Activated gamma-delta T cell treated with anti-CD3 and anti-CD28 coated beads, Interleukin-2, amount 50 U/mL, for 16 hours (primary cell): ENCODE measurements around the gene MAPK8IP1.

Experiments used
- DNase-seq: peaks from one replicate; pipeline ENCODE4 v3.0.0-alpha.2; 2020; ENCODE audit warnings: low read depth

Gene MAPK8IP1

GRCh38 chr11:45860348-45860747 lies 25.1 kb upstream of the MAPK8IP1 start:
- no peak for DNase-seq

DNA sequence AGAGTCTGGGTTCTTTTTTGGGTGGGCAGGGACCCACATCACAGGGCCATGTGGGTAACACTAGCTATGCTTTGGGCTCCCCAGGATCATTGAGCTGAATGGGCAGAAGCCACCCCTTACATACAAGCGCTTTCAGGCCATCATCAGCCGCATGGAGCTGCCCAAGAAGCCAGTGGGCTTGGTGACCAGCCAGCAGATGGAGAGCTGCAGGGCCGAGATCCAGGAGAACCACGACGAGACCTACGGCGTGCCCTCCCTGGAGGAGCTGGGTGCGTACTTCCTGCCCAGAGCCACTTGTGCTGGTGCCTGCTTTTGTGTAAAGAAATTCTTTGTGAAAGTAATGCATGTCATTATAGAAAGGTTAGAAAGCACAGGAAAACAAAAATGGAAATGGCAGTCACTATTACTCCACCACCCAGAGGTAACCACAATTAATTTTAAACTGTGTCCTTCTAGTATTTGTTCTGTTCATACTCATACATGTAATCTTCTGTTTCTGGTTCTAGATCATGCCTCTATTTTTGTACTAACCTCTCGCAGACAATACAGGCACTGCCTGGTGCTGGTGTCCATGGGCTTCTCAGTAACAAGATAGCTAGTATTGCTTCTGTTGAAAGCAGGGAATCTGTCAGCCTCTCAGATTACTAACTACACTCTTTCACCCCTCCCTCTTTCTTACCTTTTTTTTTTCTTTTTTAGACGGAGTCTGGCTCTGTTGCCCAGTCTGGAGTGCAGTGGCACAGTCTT lies 24.5 kb upstream of the MAPK8IP1 start:
- DNase-seq = no peak

GRCh38 chr11:45864041-45864440 lies 21.4 kb upstream of the MAPK8IP1 start:
- DNase-seq = no peak

DNA sequence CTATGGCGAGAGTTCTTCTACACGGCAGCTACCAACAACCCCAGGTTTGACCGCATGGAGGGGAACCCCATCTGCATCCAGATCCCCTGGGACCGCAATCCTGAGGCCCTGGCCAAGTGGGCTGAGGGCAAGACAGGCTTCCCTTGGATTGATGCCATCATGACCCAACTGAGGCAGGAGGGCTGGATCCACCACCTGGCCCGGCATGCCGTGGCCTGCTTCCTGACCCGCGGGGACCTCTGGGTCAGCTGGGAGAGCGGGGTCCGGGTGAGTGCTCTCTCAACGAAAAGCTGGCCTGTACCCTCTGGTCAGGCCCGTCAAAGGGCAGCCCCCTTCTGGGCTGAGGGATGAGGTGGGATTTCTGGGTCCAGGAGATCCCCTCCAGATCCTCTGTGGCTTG lies 15.9 kb upstream of the MAPK8IP1 start:
- no peak for DNase-seq

DNA sequence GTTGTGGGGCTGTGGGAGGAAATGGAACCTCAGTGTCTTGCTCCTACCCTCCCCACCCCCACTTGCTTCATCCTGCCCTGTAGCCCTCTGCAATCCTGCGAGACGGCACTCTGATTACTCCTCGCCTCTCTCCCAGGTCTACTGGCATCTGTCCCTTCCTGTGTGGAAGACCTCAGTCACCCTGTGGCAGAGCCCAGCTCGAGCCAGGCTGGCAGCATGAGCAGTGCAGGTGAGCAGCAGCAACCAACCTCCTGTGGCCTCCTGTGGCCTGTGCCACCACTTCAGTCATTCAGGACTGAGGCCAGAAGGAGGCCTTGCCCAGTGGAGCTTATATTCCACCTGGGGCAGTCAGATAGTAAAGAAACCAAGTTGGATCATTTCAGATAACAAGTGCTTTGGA lies 14.7 kb upstream of the MAPK8IP1 start:
- DNase-seq = no peak

DNA sequence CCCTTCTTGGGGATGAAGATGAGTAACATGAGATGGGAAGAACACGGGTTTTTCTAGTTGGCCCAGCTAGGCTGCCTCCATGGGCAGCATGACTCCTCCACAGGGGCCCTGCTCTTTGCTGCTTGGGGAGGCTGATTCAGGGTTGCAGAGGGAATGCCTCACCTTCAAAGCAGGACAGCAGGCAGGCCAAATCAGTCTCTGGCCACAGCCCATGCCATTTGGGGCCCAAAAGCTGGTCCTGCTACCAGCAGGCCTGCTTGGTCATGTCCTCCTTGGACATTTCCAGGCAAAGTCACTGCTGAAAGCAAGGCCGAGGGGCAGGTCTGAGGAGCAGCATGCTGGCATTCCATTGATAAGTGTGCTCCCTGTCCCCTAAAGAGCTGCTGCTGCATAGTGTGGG lies 13.8 kb upstream of the MAPK8IP1 start:
- DNase-seq = no peak

GRCh38 chr11:45872651-45873356 lies 12.6 kb upstream of the MAPK8IP1 start:
- DNase-seq = no peak

- DNase-seq = no peak
Observed at GRCh38 chr11:45876401-45876800, 9.1 kb upstream of the MAPK8IP1 start.

- DNase-seq = no peak
Observed at GRCh38 chr11:45877221-45877620, 8.2 kb upstream of the MAPK8IP1 start.

DNA sequence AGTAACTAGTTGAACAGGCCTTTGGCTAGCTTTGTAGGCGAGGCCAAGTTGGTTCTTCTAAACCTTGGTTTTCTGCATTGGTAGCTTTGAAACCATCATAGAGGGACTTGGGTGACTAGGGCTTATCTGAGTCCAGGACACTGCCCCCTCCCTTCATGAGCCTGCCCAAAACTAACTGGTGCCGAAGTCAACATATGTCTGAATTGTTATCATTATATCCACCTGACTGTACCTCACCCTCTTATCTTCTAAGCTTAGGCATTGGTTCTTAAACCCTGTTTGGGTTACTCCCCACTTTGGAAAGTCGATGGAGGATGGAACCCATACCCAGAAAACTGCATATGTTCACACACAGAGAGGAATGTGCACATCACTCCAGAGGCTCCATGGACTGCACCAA lies 7.6 kb upstream of the MAPK8IP1 start:
- DNase-seq = no peak

DNA sequence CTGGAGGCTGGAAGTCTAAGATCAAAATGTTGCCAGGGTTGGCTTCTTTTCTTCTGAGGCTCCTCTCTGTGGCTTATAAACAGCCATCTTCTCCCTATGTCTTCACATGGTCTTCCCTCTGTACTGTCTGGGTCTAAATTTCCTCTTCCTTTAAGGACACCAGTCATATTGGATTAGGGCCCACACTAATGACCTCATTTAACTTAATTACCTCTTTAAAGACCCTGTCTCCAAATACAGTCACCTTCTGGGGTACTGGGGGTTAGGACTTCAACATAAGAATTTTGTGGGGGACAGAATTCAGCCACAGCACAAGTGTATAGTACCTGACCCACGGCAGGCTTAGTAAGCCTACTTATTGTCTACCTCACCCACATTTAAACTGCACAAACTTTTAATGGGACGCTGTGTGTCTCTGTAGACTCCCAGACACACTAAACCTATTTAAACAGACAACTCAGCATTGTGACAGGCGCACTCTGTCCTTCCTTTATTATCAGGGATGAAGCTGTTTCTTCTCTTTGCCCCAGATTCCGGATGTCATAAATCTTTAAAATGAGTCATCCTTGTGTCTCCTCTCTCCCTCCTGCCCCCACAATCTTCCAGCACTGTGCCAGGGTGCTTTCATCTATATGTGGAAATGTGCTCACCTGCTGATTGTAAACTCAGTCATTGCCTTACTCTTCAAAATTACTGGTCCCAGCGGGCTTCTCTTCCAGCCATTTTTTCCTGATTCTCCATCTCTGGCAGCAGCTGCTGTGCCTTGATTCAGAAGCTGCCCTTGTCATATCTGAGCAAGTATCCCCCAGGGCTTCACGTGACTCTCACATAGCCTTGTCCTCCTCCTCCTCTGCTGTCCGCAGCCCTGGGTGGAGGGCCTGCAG lies 5.4 kb upstream of the MAPK8IP1 start:
- DNase-seq = no peak

GRCh38 chr11:45880772-45881570 lies 4.5 kb upstream of the MAPK8IP1 start:
- no peak for DNase-seq

DNA sequence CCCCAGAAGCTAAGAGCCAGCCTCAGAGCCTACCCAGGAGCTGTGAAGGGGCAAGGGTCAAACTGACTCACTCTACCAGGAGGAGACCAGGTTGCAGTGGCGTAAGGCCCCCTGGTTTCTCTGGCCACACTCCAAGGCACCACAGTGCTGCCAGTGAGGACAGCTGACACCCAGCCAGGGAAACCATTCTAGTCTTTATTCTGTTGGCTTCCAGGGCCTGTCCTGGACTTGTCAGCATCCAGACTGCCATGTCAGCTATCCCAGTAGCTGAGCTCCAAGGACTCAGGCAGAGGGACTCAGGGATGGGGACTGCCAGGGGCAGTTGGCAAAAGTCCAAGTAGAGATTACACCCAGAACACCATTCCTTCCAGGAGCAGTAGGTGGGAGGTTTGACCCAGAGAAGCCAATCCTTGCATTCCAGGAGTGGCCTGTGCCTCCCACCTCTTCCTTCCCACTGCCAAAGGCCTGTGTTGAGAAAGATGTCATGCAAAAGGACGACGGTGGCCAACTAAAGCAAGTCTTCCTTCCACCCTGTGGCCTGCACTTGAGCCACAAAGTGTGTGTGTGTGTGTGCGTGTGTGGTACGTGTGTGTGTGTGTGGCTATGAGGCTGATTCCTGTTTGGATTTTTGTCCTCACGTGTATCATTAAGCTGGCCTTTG lies 3.6 kb upstream of the MAPK8IP1 start:
- DNase-seq = no peak

- DNase-seq = no peak
Observed at GRCh38 chr11:45884596-45885185, 760 bp upstream of the MAPK8IP1 start.

GRCh38 chr11:45885921-45886721 lies 670 bp downstream of the MAPK8IP1 start:
- no peak for DNase-seq

DNA sequence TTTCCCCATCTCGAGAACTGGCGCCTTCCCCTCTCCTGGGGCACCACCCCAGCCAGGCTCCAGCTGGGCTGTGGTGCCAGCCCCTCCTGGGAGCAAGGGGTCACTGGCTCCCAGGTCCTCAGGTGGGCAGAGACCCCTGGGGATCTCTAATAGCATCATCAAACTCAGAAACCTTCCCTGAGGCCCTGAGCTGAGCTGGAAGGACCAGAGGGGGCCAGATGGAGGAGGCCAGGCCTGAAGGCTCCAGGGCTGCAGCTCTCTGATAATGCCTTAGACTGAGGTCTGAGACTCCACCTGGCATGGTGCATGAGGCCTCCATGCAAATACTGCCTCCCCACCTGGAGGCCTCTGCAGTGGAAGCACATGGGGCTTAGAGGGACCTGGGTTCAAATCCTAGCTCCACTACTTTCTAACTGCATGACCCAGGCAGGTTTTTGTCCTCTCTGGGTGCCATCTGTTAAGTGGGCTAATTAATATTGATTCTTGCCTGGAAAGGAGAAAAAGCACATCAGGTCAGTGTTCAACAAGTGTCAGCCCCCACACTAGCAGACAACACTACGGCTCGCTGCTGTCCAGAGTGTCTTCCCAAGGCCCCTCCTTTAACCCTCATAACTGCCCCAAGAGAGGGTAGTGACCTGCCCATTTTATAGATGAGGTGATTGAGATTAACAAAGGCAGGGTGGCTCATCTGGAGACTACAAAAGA lies 1.5 kb downstream of the MAPK8IP1 start:
- DNase-seq = no peak

DNA sequence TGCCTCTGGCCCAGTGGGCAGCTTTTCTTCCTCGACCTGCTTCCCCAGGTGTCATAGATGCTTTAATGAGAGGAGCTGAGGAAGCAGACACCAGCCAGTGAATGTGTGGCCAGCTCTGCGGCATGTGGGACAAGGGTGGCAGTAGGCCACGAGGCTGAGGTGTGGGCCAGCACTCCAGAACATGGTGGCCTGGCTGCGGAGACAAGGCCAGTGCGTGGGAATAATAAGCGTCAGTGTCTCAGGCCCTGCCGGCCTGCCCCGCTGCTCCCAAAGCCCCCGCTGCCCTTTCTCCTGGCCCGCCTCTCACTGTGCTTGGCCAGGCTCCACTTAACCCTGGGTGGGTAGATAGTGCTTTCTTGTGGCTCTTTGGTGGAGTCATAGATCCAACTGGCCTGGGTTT lies 2.1 kb downstream of the MAPK8IP1 start:
- no peak for DNase-seq

DNA sequence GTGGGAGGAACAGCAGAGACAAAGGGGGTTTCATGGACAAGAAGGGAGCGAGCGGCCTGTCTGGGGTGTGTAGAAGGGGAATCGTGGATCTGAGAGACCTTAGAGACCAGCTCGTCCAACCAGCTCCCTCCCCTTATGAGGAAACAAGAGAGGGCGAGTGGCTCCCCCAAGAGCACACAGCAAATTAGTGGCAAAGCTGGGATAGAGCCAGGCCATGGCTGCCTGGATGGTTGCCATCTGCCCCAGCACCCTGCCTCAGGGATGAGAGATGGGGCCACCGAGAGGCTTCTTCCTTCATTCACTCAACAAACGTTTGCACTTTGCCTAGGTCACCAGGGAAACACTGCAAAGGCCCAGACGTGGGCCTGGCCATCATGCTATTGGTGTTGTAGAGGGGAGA lies 4.1 kb downstream of the MAPK8IP1 start:
- no peak for DNase-seq

- DNase-seq = no peak
Observed at GRCh38 chr11:45889966-45890365, 4.5 kb downstream of the MAPK8IP1 start.
